Liver (tissue), 9 donors: Measurements from ENCODE around the gene RNPEP. TPM values are rescaled to one million over a fixed set of nuclear protein-coding genes. Genes with fewer than 3 reads are reported as not detected.
A peak's percentile ranks its signal among the peaks of the same experiment; 100 is the strongest.

ENCODE experiments used
- DNase-seq: peaks from one replicate; pipeline ENCODE4 v3.0.0-alpha.2; 2017; ENCODE audit warnings: low spot score
- H3K27ac ChIP-seq, 2 donors: one replicate each; pipeline ENCODE4 v1.7.0; 2013; ENCODE audit warnings: inconsistent platforms in 2 of 2, low read length in 2 of 2, control low read depth in 1 of 2, low read depth in 1 of 2, mild to moderate bottlenecking in 1 of 2
- H3K27me3 ChIP-seq, 4 donors: one replicate each; pipeline versions ENCODE4 v1.6.1 to v1.7.0; 2013; ENCODE audit warnings: low read length in 3 of 4, inconsistent platforms in 1 of 4, mild to moderate bottlenecking in 1 of 4, moderate library complexity in 1 of 4; ENCODE audit not compliant: control insufficient read depth in 4 of 4, insufficient read depth in 4 of 4
- H3K36me3 ChIP-seq, 4 donors: one replicate each; pipeline versions ENCODE4 v1.6.1 to v1.7.0; 2013; ENCODE audit warnings: low read length in 3 of 4, mild to moderate bottlenecking in 3 of 4, low read depth in 1 of 4, moderate library complexity in 1 of 4; ENCODE audit not compliant: control insufficient read depth in 4 of 4, insufficient read depth in 3 of 4
- H3K4me1 ChIP-seq, 4 donors: one replicate each; pipeline versions ENCODE4 v1.6.1 to v1.7.0; 2013; ENCODE audit warnings: low read length in 3 of 4, mild to moderate bottlenecking in 3 of 4, moderate library complexity in 1 of 4; ENCODE audit not compliant: control insufficient read depth in 4 of 4, insufficient read depth in 4 of 4
- H3K4me3 ChIP-seq, 3 donors: one replicate each; pipeline versions ENCODE4 v1.6.1 to v1.7.0; 2013; ENCODE audit warnings: low read length in 3 of 3, control low read depth in 1 of 3, low read depth in 1 of 3, mild to moderate bottlenecking in 1 of 3
- H3K9ac ChIP-seq, 2 donors: one replicate each; pipeline ENCODE4 v1.7.0; 2013; ENCODE audit warnings: low read length in 2 of 2, mild to moderate bottlenecking in 2 of 2, moderate library complexity in 2 of 2, control low read depth in 1 of 2, low read depth in 1 of 2
- H3K9me3 ChIP-seq, 4 donors: one replicate each; pipeline versions ENCODE4 v1.6.1 to v1.7.0; 2013; ENCODE audit warnings: low read length in 3 of 4; ENCODE audit not compliant: control insufficient read depth in 4 of 4
- CTCF ChIP-seq: fragments of 150-350 bp; IDR thresholded peaks from 2 replicates; pipeline ENCODE4 v1.5.1; 2017; ENCODE audit warnings: improper control_type of control experiment, low read depth, low read length; ENCODE audit not compliant: missing input control
- EGR1 ChIP-seq, 2 donors: IDR thresholded peaks; 2 replicates each; pipeline ENCODE4 v1.6.1; 2016 to 2018; ENCODE audit warnings: antibody characterized with exemption in 2 of 2, low read depth in 2 of 2
- GABPA ChIP-seq, 2 donors: IDR thresholded peaks in 1 of 2; conservative IDR thresholded peaks in 1 of 2; 2 replicates each; pipeline ENCODE4 v1.6.1; 2016; ENCODE audit warnings: antibody characterized with exemption in 2 of 2, mild to moderate bottlenecking in 1 of 2, moderate library complexity in 1 of 2
- HNF4A ChIP-seq, 2 donors: conservative IDR thresholded peaks; 2 replicates each; pipeline ENCODE4 v1.6.1; 2016; ENCODE audit warnings: antibody characterized with exemption in 2 of 2, mild to moderate bottlenecking in 2 of 2
- JUND ChIP-seq, 2 donors: IDR thresholded peaks; 2 replicates each; pipeline ENCODE4 v1.6.1; 2016; ENCODE audit warnings: antibody characterized with exemption in 2 of 2
- MAX ChIP-seq: IDR thresholded peaks from 2 replicates; pipeline ENCODE4 v1.6.1; 2016; ENCODE audit warnings: antibody characterized with exemption
- NR2F2 ChIP-seq: IDR thresholded peaks from 2 replicates; pipeline ENCODE4 v1.6.1; 2016; ENCODE audit warnings: antibody characterized with exemption
- RAD21 ChIP-seq, 2 donors: IDR thresholded peaks; 2 replicates each; pipeline ENCODE4 v1.6.1; 2016; ENCODE audit warnings: antibody characterized with exemption in 2 of 2, mild to moderate bottlenecking in 2 of 2
- REST ChIP-seq: IDR thresholded peaks from 2 replicates; pipeline ENCODE4 v1.6.1; 2016; ENCODE audit warnings: antibody characterized with exemption, mild to moderate bottlenecking
- RXRA ChIP-seq, 2 donors: IDR thresholded peaks; 2 replicates each; pipeline ENCODE4 v1.6.1; 2017 to 2018; ENCODE audit warnings: antibody characterized with exemption in 2 of 2, mild to moderate bottlenecking in 1 of 2
- SP1 ChIP-seq: IDR thresholded peaks from 2 replicates; pipeline ENCODE4 v1.6.1; 2018; ENCODE audit warnings: antibody characterized with exemption, mild to moderate bottlenecking
- WGBS: extraction: QIAGEN DNeasy Blood & Tissue Kit; methylation state at CpG from one replicate; pipeline ENCODE4 v1.1.7; 2013; 5-methylcytosine and 5-hydroxymethylcytosine counted together
- polyA plus RNA-seq, 2 donors: library from polyadenylated mRNA; stranded (reverse) in 1 of 2; unstranded in 1 of 2; fragments of 200-250 nt in 1 of 2; fragments of >200 nt in 1 of 2; fragmentation: Nextera tagmentation in 1 of 2; extraction: Ambion mirVana in 1 of 2; gene quantifications; one replicate each; pipeline versions ENCODE4 v1.2.1 to v1.2.3, GENCODE V29; 2013 to 2015
- total RNA-seq, 2 donors: library from RNA; depleted of rRNA; stranded (reverse); fragments of >200 nt; gene quantifications; one replicate each; pipeline ENCODE4 v1.2.3, GENCODE V29; 2014
- donor health status: healthy.
- donor health status: healthy.
- donor health status: healthy.
- donor health status: healthy.
- donor health status: healthy.

The RNPEP gene
- total and polyA plus RNA-seq, 4 donors: 16.3 to 26.5 (median 21.0) TPM

- H3K27ac ChIP-seq: no peak overlapping the region
Measured at GRCh38 chr1:202005958-202006357, 23.5 kb downstream of the RNPEP start.

GRCh38 chr1:202007304-202007703 lies 24.9 kb downstream of the RNPEP start:
- no peak overlapping the region for H3K27ac ChIP-seq
- no peaks in the 10 kb centered on the region for H3K27me3 ChIP-seq
- peaks cover under 1 to 23% (median 11%) of the 10 kb centered on the region in 4 donors for H3K4me1 ChIP-seq
- no peak overlapping the region for H3K9ac ChIP-seq
- no peaks in the 10 kb centered on the region for H3K9me3 ChIP-seq
- TF ChIP-seq MAX (no peak), HNF4A (conservative IDR thresholded peaks at IDR 0.05) (peak in 1 of 2 donors; percentile 17), GABPA (IDR thresholded peaks at IDR 0.05 in 1 of 2, conservative IDR thresholded peaks at IDR 0.05 in 1 of 2) (no peak), RXRA (IDR thresholded peaks at IDR 0.05) (peak; percentile 48 to 56), SP1 (peak; percentile 35), REST (no peak), RAD21 (IDR thresholded peaks at IDR 0.05) (peak in 1 of 2 donors; percentile 17), NR2F2 (no peak)
- H3K36me3 ChIP-seq: peaks cover 12 to 34% (median 23%) of the 10 kb centered on the region in 4 donors
- no peak for DNase-seq
- 50% methylated on average over 8 of the region's 8 CpGs for WGBS
- H3K4me3 ChIP-seq: no peak overlapping the region

More at GRCh38 chr1:202005958-202006357, 23.5 kb downstream of the RNPEP start:
- no peak overlapping the region for H3K4me3 ChIP-seq
- no peak overlapping the region for H3K9ac ChIP-seq
- H3K27me3 ChIP-seq: no peaks in the 10 kb centered on the region
- peaks cover 0 to 15% (median 7%) of the 10 kb centered on the region in 4 donors for H3K4me1 ChIP-seq
- peak; percentile 48 for TF ChIP-seq CTCF
- TF ChIP-seq EGR1 (IDR thresholded peaks at IDR 0.05; ENCODE audit: low read depth in 2 of 2): no peak
- peak; percentile 50 to 60 for TF ChIP-seq RXRA (IDR thresholded peaks at IDR 0.05)
- TF ChIP-seq RAD21 (IDR thresholded peaks at IDR 0.05): peak; percentile 67 to 74
- DNase-seq: no peak
- peaks cover 9 to 44% (median 31%) of the 10 kb centered on the region in 4 donors for H3K36me3 ChIP-seq
- no peaks in the 10 kb centered on the region for H3K9me3 ChIP-seq
- WGBS: 70% methylated on average over 2 of the region's 2 CpGs

GRCh38 chr1:202007805-202008489 lies 25.5 kb downstream of the RNPEP start:
- Histone ChIP-seq H3K4me3 (no peak overlapping the region), H3K4me1 (peaks cover 6 to 29% (median 17%) of the 10 kb centered on the region in 4 donors), H3K27me3 (no peaks in the 10 kb centered on the region), H3K27ac (no peak overlapping the region), H3K9me3 (no peaks in the 10 kb centered on the region), H3K9ac (no peak overlapping the region), H3K36me3 (peaks cover 12 to 28% (median 22%) of the 10 kb centered on the region in 4 donors)
- TF ChIP-seq MAX: no peak
- no peak for TF ChIP-seq NR2F2
- TF ChIP-seq HNF4A (conservative IDR thresholded peaks at IDR 0.05): no peak
- peak; percentile 30 for TF ChIP-seq SP1
- no peak for TF ChIP-seq EGR1 (IDR thresholded peaks at IDR 0.05; ENCODE audit: low read depth in 2 of 2)
- no peak for TF ChIP-seq JUND (IDR thresholded peaks at IDR 0.05)
- no peak for DNase-seq
- 67% methylated on average over 11 of the region's 11 CpGs for WGBS
